Neural cell (in vitro differentiated cells): Measurements from ENCODE around the gene RNF121. TPM values are rescaled to one million over a fixed set of nuclear protein-coding genes. Genes with fewer than 3 reads are reported as not detected.

Experiments
- H2AFZ ChIP-seq: fragments of 200-600, 300-800 bp; sonication (generic), shearing (Covaris generic); 2 replicates; pipeline ENCODE4 v1.6.0; 2014; ENCODE audit warnings: low read depth, mild to moderate bottlenecking, antibody characterized with exemption, low read length, moderate library complexity
- H3F3A ChIP-seq: fragments of 200-600 bp; shearing (Covaris generic); 2 replicates; pipeline ENCODE4 v1.6.1; 2016; ENCODE audit warnings: mild to moderate bottlenecking, moderate library complexity, mixed read lengths, antibody characterized with exemption, low read length; ENCODE audit not compliant: insufficient read depth, poor library complexity, severe bottlenecking
- H3K27ac ChIP-seq: fragments of 200-600, 300-800 bp; sonication (generic), shearing (Covaris generic); 2 replicates; pipeline ENCODE4 v1.5.1; 2014; ENCODE audit warnings: mild to moderate bottlenecking, low read length, moderate library complexity
- H3K27me3 ChIP-seq: fragments of 300-800, 200-600 bp; sonication (generic), shearing (Covaris generic); 2 replicates; pipeline ENCODE4 v1.6.0; 2014; ENCODE audit warnings: mild to moderate bottlenecking, low read depth, low read length, moderate library complexity; ENCODE audit not compliant: insufficient read depth
- H3K36me3 ChIP-seq: fragments of 300-800, 200-600 bp; sonication (generic), shearing (Covaris generic); 2 replicates; pipeline ENCODE4 v1.5.1; 2014; ENCODE audit warnings: mild to moderate bottlenecking, antibody characterized with exemption, low read length, moderate library complexity; ENCODE audit not compliant: insufficient read depth
- H3K4me2 ChIP-seq: fragments of 300-800, 200-600 bp; sonication (generic), shearing (Covaris generic); 2 replicates; pipeline ENCODE4 v1.6.0; 2014; ENCODE audit warnings: mild to moderate bottlenecking, low read length
- H3K4me3 ChIP-seq: fragments of 300-800, 200-600 bp; sonication (generic), shearing (Covaris generic); 2 replicates; pipeline ENCODE4 v1.5.1; 2014; ENCODE audit warnings: mild to moderate bottlenecking, low read length, moderate library complexity
- H3K79me2 ChIP-seq: fragments of 200-600 bp; shearing (Covaris generic); replicated peaks from 2 replicates; pipeline ENCODE4 v1.6.0; 2014; ENCODE audit warnings: mild to moderate bottlenecking, low read length, moderate library complexity; ENCODE audit not compliant: insufficient read depth
- H3K9ac ChIP-seq: fragments of 300-800, 200-600 bp; sonication (generic), shearing (Covaris generic); 2 replicates; pipeline ENCODE4 v1.6.1; 2016; ENCODE audit warnings: mild to moderate bottlenecking, low read length, mixed read lengths
- H3K9me2 ChIP-seq: fragments of 200-600 bp; shearing (Covaris generic); 2 replicates; pipeline ENCODE4 v1.6.1; 2016; ENCODE audit warnings: mild to moderate bottlenecking, low read length, mixed read lengths; ENCODE audit not compliant: insufficient read depth
- H3K9me3 ChIP-seq: fragments of 200-600, 300-800 bp; sonication (generic), shearing (Covaris generic); 2 replicates; pipeline ENCODE4 v1.6.1; 2016; ENCODE audit warnings: mild to moderate bottlenecking, mixed run types, low read length, moderate library complexity, mixed read lengths
- H4K20me1 ChIP-seq: fragments of 200-600 bp; shearing (Covaris generic); 2 replicates; pipeline ENCODE4 v1.6.1; 2016; ENCODE audit warnings: mild to moderate bottlenecking, mixed run types; ENCODE audit not compliant: insufficient read depth
- EP300 ChIP-seq: fragments of 450-650 bp; conservative IDR thresholded peaks from 2 replicates; pipeline ENCODE4 v1.6.1; 2014; ENCODE audit warnings: antibody characterized with exemption, mild to moderate bottlenecking, moderate library complexity; ENCODE audit not compliant: poor library complexity, severe bottlenecking
- EZH2 ChIP-seq: fragments of 200-600, 300-800 bp; shearing (Covaris generic), sonication (generic); IDR thresholded peaks from 2 replicates; pipeline ENCODE4 v1.6.1; 2014; ENCODE audit warnings: antibody characterized with exemption, low read length, borderline replicate concordance, mild to moderate bottlenecking; ENCODE audit not compliant: insufficient read depth, poor library complexity, severe bottlenecking
- MXI1 ChIP-seq: fragments of 450-650 bp; conservative IDR thresholded peaks from 2 replicates; pipeline ENCODE4 v1.6.1; 2014; ENCODE audit warnings: antibody characterized with exemption, mild to moderate bottlenecking; ENCODE audit not compliant: poor library complexity, severe bottlenecking
- POLR2AphosphoS5 ChIP-seq: IDR thresholded peaks from 2 replicates; pipeline ENCODE4 v1.6.1; 2012
- RAD21 ChIP-seq: fragments of 450-650 bp; conservative IDR thresholded peaks from 2 replicates; pipeline ENCODE4 v1.6.1; 2014; ENCODE audit warnings: antibody characterized with exemption, mild to moderate bottlenecking, moderate library complexity
- SMC3 ChIP-seq: fragments of 450-650 bp; conservative IDR thresholded peaks from 2 replicates; pipeline ENCODE4 v1.6.1; 2014; ENCODE audit warnings: antibody characterized with exemption, mild to moderate bottlenecking, moderate library complexity; ENCODE audit not compliant: poor library complexity
- TAF1 ChIP-seq: IDR thresholded peaks from 2 replicates; pipeline ENCODE4 v1.6.1; 2012; ENCODE audit warnings: low read depth
- polyA plus RNA-seq: library from polyadenylated mRNA; depleted of rRNA; stranded (reverse); fragments of >200 nt; gene quantifications from 2 replicates; pipeline ENCODE4 v1.2.3, GENCODE V29; 2014
- TF ChIP-seq, protein P1 (sequence below): IDR thresholded peaks from 2 replicates; pipeline ENCODE4 v1.6.1; 2012; ENCODE audit warnings: borderline replicate concordance
- TF ChIP-seq, protein P2 (sequence below): fragments of 450-650 bp; IDR thresholded peaks from 2 replicates; pipeline ENCODE4 v1.5.1; 2014; ENCODE audit warnings: antibody characterized with exemption, mild to moderate bottlenecking, moderate library complexity; ENCODE audit not compliant: poor library complexity, severe bottlenecking

RNF121 gene
- polyA plus RNA-seq, 1 donor from 2014 or later, result 21.2 TPM

DNA sequence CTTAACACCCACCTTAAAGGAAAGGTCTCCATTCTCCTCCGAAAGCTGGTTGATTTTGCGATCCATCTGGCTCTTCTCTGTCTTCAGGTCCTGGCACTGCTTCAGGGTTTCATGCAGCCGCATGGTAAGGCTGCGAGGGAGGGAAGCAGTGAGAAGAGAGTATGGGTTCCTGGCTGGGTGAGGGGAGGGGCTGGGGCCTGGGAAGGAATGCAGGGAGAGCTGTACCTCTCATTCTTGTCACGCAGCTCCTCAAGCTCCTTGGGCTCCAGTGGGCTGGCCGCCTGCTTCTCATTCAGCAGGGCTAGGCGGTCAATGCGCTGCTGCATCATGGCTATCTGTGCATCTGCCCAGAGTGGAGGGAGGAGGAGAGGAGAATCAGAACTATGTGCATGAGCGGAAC is 89.3 kb downstream of the RNF121 start:
- Histone ChIP-seq H4K20me1 (no peaks in the 10 kb centered on the region), H3F3A (no peaks in the 10 kb centered on the region), H2AFZ (no peak overlapping the region), H3K4me3 (no peak overlapping the region), H3K9me2 (no peaks in the 10 kb centered on the region), H3K9ac (no peak overlapping the region), H3K36me3 (no peaks in the 10 kb centered on the region), H3K27me3 (no peaks in the 10 kb centered on the region), H3K9me3 (no peaks in the 10 kb centered on the region), H3K79me2 (no peaks in the 10 kb centered on the region), H3K4me2 (no peak overlapping the region), H3K27ac (no peak overlapping the region)
- TF ChIP-seq, protein P1, sequence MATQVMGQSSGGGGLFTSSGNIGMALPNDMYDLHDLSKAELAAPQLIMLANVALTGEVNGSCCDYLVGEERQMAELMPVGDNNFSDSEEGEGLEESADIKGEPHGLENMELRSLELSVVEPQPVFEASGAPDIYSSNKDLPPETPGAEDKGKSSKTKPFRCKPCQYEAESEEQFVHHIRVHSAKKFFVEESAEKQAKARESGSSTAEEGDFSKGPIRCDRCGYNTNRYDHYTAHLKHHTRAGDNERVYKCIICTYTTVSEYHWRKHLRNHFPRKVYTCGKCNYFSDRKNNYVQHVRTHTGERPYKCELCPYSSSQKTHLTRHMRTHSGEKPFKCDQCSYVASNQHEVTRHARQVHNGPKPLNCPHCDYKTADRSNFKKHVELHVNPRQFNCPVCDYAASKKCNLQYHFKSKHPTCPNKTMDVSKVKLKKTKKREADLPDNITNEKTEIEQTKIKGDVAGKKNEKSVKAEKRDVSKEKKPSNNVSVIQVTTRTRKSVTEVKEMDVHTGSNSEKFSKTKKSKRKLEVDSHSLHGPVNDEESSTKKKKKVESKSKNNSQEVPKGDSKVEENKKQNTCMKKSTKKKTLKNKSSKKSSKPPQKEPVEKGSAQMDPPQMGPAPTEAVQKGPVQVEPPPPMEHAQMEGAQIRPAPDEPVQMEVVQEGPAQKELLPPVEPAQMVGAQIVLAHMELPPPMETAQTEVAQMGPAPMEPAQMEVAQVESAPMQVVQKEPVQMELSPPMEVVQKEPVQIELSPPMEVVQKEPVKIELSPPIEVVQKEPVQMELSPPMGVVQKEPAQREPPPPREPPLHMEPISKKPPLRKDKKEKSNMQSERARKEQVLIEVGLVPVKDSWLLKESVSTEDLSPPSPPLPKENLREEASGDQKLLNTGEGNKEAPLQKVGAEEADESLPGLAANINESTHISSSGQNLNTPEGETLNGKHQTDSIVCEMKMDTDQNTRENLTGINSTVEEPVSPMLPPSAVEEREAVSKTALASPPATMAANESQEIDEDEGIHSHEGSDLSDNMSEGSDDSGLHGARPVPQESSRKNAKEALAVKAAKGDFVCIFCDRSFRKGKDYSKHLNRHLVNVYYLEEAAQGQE, result no peak
- no peak for TF ChIP-seq EZH2
- no peak for TF ChIP-seq EP300
- TF ChIP-seq TAF1, result no peak
- TF ChIP-seq RAD21, result no peak
- TF ChIP-seq, protein P2, sequence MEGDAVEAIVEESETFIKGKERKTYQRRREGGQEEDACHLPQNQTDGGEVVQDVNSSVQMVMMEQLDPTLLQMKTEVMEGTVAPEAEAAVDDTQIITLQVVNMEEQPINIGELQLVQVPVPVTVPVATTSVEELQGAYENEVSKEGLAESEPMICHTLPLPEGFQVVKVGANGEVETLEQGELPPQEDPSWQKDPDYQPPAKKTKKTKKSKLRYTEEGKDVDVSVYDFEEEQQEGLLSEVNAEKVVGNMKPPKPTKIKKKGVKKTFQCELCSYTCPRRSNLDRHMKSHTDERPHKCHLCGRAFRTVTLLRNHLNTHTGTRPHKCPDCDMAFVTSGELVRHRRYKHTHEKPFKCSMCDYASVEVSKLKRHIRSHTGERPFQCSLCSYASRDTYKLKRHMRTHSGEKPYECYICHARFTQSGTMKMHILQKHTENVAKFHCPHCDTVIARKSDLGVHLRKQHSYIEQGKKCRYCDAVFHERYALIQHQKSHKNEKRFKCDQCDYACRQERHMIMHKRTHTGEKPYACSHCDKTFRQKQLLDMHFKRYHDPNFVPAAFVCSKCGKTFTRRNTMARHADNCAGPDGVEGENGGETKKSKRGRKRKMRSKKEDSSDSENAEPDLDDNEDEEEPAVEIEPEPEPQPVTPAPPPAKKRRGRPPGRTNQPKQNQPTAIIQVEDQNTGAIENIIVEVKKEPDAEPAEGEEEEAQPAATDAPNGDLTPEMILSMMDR, result no peak
- TF ChIP-seq MXI1, result no peak
- TF ChIP-seq POLR2AphosphoS5, result no peak
- TF ChIP-seq SMC3, result no peak

GRCh38 chr11:72023335-72023734 is 94.5 kb downstream of the RNF121 start:
- Histone ChIP-seq H3F3A (no peaks in the 10 kb centered on the region), H2AFZ (no peak overlapping the region), H3K36me3 (peaks cover 5% of the 10 kb centered on the region), H3K79me2 (peaks cover 8% of the 10 kb centered on the region), H3K27me3 (no peaks in the 10 kb centered on the region), H3K27ac (no peak overlapping the region), H3K4me3 (no peak overlapping the region), H3K4me2 (no peak overlapping the region), H4K20me1 (no peaks in the 10 kb centered on the region), H3K9me3 (no peaks in the 10 kb centered on the region), H3K9ac (no peak overlapping the region), H3K9me2 (no peaks in the 10 kb centered on the region)
- TF ChIP-seq TAF1 (no peak), RAD21 (no peak), EP300 (no peak), MXI1 (no peak), EZH2 (no peak), POLR2AphosphoS5 (no peak), SMC3 (no peak)
- TF ChIP-seq, protein P1, result no peak
- TF ChIP-seq, protein P2, result no peak
